Kidney epithelial cell (primary cell): Measurements from ENCODE around the gene ATMIN. TPM values are rescaled to one million over a fixed set of nuclear protein-coding genes. Genes with fewer than 3 reads are reported as not detected.

ENCODE experiments used
- DNase-seq: peaks from one replicate; pipeline ENCODE4 v3.0.0-alpha.2; 2010; ENCODE audit warnings: low read depth
- H3K27me3 ChIP-seq: 2 replicates; pipeline ENCODE4 v1.6.0; 2011; ENCODE audit warnings: low read length; ENCODE audit not compliant: control insufficient read depth, insufficient read depth
- H3K36me3 ChIP-seq: 2 replicates; pipeline ENCODE4 v1.5.1; 2011; ENCODE audit warnings: low read length; ENCODE audit not compliant: control insufficient read depth, insufficient read depth
- H3K4me3 ChIP-seq: 2 replicates; pipeline ENCODE4 v1.5.1; 2011; ENCODE audit warnings: low read depth, mild to moderate bottlenecking, control low read depth, low read length
- total RNA-seq: library from RNA; depleted of rRNA; stranded (reverse); fragments of >200 nt; gene quantifications from 2 replicates; pipeline ENCODE4 v1.2.3, GENCODE V29; 2015
- TF ChIP-seq, protein P1 (sequence below): IDR thresholded peaks from 2 replicates; pipeline ENCODE4 v1.5.1; 2011; ENCODE audit warnings: mild to moderate bottlenecking, moderate library complexity, low read length, control low read depth, inconsistent platforms; ENCODE audit not compliant: insufficient read depth, poor library complexity, severe bottlenecking

The ATMIN gene
- total RNA-seq, 1 donor from 2014 or later, result 43.5 TPM

DNA sequence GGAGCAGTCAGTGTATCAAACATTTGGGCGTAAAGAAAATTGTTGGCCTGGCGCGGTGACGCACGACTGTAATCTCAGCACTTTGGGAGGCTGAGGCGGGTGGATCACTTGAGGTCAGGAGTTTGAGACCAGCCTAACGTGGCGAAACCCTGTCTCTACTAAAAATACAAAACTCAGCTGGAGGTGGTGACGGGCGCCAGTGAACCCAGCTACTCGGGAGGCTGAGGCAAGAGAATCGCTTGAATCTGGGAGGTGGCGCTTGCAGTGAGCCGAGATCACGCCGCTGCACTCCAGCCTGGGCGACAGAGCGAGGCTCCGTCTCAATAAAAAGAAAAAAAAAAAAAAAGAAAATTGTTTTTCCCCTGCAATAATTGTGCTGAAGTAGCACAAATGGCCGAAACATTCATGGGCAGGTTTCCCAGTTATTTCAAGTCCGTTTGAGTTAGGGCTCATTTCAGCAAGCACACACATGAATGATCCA is 59.2 kb downstream of the ATMIN start:
- Histone ChIP-seq H3K4me3 (peak overlapping the region; percentile 83), H3K27me3 (no peaks in the 10 kb centered on the region), H3K36me3 (no peaks in the 10 kb centered on the region)
- DNase-seq, result no peak
- TF ChIP-seq, protein P1, sequence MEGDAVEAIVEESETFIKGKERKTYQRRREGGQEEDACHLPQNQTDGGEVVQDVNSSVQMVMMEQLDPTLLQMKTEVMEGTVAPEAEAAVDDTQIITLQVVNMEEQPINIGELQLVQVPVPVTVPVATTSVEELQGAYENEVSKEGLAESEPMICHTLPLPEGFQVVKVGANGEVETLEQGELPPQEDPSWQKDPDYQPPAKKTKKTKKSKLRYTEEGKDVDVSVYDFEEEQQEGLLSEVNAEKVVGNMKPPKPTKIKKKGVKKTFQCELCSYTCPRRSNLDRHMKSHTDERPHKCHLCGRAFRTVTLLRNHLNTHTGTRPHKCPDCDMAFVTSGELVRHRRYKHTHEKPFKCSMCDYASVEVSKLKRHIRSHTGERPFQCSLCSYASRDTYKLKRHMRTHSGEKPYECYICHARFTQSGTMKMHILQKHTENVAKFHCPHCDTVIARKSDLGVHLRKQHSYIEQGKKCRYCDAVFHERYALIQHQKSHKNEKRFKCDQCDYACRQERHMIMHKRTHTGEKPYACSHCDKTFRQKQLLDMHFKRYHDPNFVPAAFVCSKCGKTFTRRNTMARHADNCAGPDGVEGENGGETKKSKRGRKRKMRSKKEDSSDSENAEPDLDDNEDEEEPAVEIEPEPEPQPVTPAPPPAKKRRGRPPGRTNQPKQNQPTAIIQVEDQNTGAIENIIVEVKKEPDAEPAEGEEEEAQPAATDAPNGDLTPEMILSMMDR, result no peak

DNA sequence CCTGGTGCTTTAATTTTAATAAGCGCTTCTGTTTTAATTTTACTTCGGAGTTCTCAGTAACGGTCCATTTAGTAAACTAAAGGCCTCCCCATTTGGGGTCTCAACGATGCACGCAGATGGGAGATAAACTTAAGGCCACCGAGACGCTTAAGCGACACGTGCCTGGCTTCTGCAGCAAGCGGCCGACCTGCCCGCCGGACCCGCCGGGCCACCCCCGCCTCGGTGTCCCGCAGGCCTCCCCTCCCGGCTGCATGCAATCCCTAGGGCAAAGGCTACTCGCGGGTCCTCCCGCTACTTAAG is 60.0 kb downstream of the ATMIN start:
- Histone ChIP-seq H3K36me3 (no peaks in the 10 kb centered on the region), H3K27me3 (no peaks in the 10 kb centered on the region), H3K4me3 (peak overlapping the region; percentile 83)
- TF ChIP-seq, protein P1, result no peak
- DNase-seq, result no peak

DNA sequence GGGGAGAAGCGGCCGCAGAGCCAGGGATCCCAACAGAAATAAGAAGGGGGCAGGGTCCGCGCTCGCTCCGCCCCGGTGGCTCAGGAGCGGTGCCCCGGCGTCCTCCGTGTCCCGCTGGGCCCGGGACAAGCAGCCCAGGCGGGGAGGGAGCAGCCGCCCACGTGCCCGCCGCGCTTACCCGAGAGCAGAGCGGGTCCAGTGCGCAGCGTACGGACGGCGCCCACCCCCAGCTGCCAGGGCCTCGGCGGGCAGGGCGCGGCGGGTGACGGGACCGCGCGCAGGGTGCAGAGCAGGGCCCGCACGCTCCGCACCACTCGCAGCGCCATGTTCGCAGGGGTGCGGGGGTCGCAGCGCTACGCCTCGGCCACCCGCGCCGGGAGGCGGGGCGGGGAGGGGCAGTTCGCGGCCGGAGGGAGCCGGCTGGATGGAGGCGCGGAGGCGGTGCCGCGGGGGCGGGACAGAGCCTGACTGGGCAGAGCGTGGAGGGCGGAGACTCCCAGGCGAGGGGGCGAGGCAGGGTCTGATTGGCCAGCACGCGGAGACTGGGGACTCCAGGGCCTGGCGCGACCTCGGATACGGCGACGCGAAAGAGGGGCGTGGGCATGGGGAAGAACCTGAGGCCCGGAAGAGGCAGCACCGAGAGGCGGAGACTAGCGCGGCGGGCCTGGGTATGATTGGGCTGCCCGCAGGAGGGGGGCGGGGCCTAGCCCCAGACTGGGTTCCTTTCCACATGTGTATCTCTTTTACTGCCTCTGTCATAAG is 60.5 kb downstream of the ATMIN start, which contains the start of gene GCSH:
GCSH (minus strand) TSS at position 443 of the 762 bp plus-strand sequence; CDS start at position 326, 117 bp downstream.
- Histone ChIP-seq H3K27me3 (no peaks in the 10 kb centered on the region), H3K36me3 (no peaks in the 10 kb centered on the region), H3K4me3 (peak within 1 kb of the TSS; percentile 83)
- TF ChIP-seq, protein P1, result no peak
- peak; percentile 93 for DNase-seq

DNA sequence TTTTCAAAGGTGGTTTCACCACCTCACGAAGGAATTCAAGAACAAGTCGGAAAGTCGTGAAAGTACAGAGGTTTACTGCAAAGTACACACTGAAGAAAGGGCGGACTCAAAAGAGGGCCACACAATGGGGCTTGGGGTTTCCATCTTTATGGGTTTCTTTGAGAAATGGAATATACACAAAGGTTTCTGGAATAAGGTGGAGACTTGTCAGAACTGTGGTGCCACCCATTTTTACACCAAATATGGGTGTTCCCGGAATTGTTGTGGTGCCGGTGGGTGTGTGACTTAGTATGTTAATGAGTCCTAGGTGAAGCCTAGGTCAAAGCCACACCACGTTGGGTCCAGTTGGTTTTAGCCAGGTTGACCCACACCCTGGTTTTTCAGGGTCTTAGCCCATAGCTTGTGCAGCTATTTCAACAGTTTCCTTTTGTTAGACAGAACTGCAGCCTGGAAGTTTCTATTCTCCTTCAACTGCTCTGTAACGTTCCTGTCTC is 61.1 kb downstream of the ATMIN start:
- TF ChIP-seq, protein P1, result no peak
- Histone ChIP-seq H3K4me3 (no peak overlapping the region), H3K36me3 (no peaks in the 10 kb centered on the region), H3K27me3 (no peaks in the 10 kb centered on the region)
- no peak for DNase-seq

Other genes starting within 250 kb of the ATMIN start
- 8.4 and 18.9 TPM in 2 replicates for gene CDYL2, start 231.2 kb upstream of the ATMIN start, total RNA-seq
- 46.6 and 52.0 TPM in 2 replicates for gene CMC2, start 29.0 kb upstream of the ATMIN start, total RNA-seq
- 7.0 and 11.0 TPM in 2 replicates for gene CENPN, start 28.6 kb upstream of the ATMIN start, total RNA-seq
- gene C16orf46, start 41.4 kb downstream of the ATMIN start, total RNA-seq, result 2.1 and 3.1 TPM in 2 replicates
- 27.6 and 34.0 TPM in 2 replicates for gene GCSH, start 60.6 kb downstream of the ATMIN start, total RNA-seq
- 0.13 and 0.14 TPM in 2 replicates for gene BCO1, start 202.8 kb downstream of the ATMIN start, total RNA-seq